Peyer's patch (tissue), 4 donors: ENCODE data around the gene FBN1. TPM values are rescaled to one million over a fixed set of nuclear protein-coding genes. Genes with fewer than 3 reads are reported as not detected.

Experiments used
- DNase-seq, 3 donors: peaks; one replicate each; pipeline ENCODE4 v3.0.0-alpha.2; 2017 to 2019
- H3K27ac ChIP-seq, 4 donors: fragments of 200-600 bp; sonication (generic); one replicate each; pipeline ENCODE4 v1.5.1; 2016 to 2019
- H3K27me3 ChIP-seq, 2 donors: fragments of 200-600 bp; sonication (generic); one replicate each; pipeline ENCODE4 v1.5.1; 2019
- H3K36me3 ChIP-seq, 3 donors: fragments of 200-600 bp; sonication (generic); one replicate each; pipeline ENCODE4 v1.5.1; 2016 to 2019
- H3K4me1 ChIP-seq, 4 donors: fragments of 200-600 bp; sonication (generic); one replicate each; pipeline ENCODE4 v1.5.1; 2016 to 2019
- H3K4me3 ChIP-seq, 4 donors: fragments of 200-600 bp; sonication (generic); 1 replicate in 3 of 4; 2 replicates in 1 of 4; pipeline ENCODE4 v1.5.1; 2016 to 2019; ENCODE audit warnings: mild to moderate bottlenecking in 1 of 4
- H3K9me3 ChIP-seq, 4 donors: fragments of 200-600 bp; sonication (generic); one replicate each; pipeline ENCODE4 v1.5.1; 2016 to 2019; ENCODE audit warnings: mild to moderate bottlenecking in 1 of 4
- CTCF ChIP-seq, 6 experiments: fragments of 450-650 bp in 4 of 6; fragments of 200-600 bp in 2 of 6; sonication (generic) in 1 of 6; IDR thresholded peaks; one replicate each; pipeline ENCODE4 v1.5.1; 2017 to 2019; ENCODE audit warnings: antibody characterized with exemption in 6 of 6, mild to moderate bottlenecking in 3 of 6, moderate library complexity in 1 of 6
- POLR2A ChIP-seq, 2 donors: fragments of 450-650 bp; IDR thresholded peaks; one replicate each; pipeline ENCODE4 v1.5.1; 2017; ENCODE audit warnings: antibody characterized with exemption in 2 of 2, mild to moderate bottlenecking in 2 of 2, moderate library complexity in 2 of 2
- total RNA-seq, 4 donors: library from RNA; depleted of rRNA; stranded (reverse); fragments of >200 nt; gene quantifications; one replicate each; pipeline ENCODE4 v1.1.0, GENCODE V29; 2016

The FBN1 gene
- total RNA-seq, 4 donors from 2014 or later, result 21.4 to 257 (median 60.9) TPM

DNA sequence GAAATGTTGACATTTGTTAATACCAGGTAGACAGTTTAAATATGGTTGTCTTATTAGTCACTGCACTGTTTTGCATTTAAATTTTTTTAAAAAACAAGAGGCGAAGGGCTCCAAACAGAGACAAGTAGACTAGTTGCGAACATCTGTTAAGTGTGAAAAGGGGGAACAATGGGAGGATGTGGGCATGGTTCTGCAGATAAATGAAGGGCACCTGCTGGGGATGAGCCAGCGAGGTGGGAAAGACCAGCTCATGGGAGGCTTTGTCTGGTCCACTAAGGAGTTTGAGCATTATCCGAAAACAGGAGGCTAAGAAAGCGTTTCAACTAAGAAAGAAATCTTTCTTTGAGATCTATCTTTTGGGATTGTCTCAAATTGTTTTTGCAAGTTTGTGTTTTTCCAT is 72.7 kb downstream of the FBN1 start:
- H3K4me3 ChIP-seq, result no peak overlapping the region
- no peaks in the 10 kb centered on the region for H3K36me3 ChIP-seq
- H3K27me3 ChIP-seq, result no peaks in the 10 kb centered on the region
- no peaks in the 10 kb centered on the region for H3K9me3 ChIP-seq
- no peak for DNase-seq
- TF ChIP-seq CTCF (IDR thresholded peaks at IDR 0.05), result no peak
- no peak for TF ChIP-seq POLR2A (IDR thresholded peaks at IDR 0.05)
- H3K4me1 ChIP-seq, result no peaks in the 10 kb centered on the region
- no peak overlapping the region for H3K27ac ChIP-seq

- Histone ChIP-seq H3K36me3 (no peaks in the 10 kb centered on the region), H3K4me1 (no peaks in the 10 kb centered on the region), H3K27me3 (no peaks in the 10 kb centered on the region), H3K9me3 (no peaks in the 10 kb centered on the region), H3K27ac (no peak overlapping the region), H3K4me3 (no peak overlapping the region)
- TF ChIP-seq CTCF (IDR thresholded peaks at IDR 0.05), result no peak
- TF ChIP-seq POLR2A (IDR thresholded peaks at IDR 0.05), result no peak
- DNase-seq, result no peak
Observed at GRCh38 chr15:48571510-48571909, 74.0 kb downstream of the FBN1 start.

GRCh38 chr15:48570822-48571221 is 74.7 kb downstream of the FBN1 start:
- Histone ChIP-seq H3K27me3 (no peaks in the 10 kb centered on the region), H3K36me3 (no peaks in the 10 kb centered on the region), H3K9me3 (no peaks in the 10 kb centered on the region), H3K4me1 (no peaks in the 10 kb centered on the region), H3K27ac (no peak overlapping the region), H3K4me3 (no peak overlapping the region)
- no peak for DNase-seq
- TF ChIP-seq CTCF (IDR thresholded peaks at IDR 0.05) (no peak), POLR2A (IDR thresholded peaks at IDR 0.05) (no peak)

GRCh38 chr15:48569591-48570302 is 75.8 kb downstream of the FBN1 start:
- H3K4me3 ChIP-seq, result no peak overlapping the region
- DNase-seq, result no peak
- TF ChIP-seq POLR2A (IDR thresholded peaks at IDR 0.05), result no peak
- TF ChIP-seq CTCF (IDR thresholded peaks at IDR 0.05), result no peak
- no peak overlapping the region for H3K27ac ChIP-seq
- no peaks in the 10 kb centered on the region for H3K27me3 ChIP-seq
- no peaks in the 10 kb centered on the region for H3K4me1 ChIP-seq
- H3K9me3 ChIP-seq, result no peaks in the 10 kb centered on the region
- no peaks in the 10 kb centered on the region for H3K36me3 ChIP-seq

DNA sequence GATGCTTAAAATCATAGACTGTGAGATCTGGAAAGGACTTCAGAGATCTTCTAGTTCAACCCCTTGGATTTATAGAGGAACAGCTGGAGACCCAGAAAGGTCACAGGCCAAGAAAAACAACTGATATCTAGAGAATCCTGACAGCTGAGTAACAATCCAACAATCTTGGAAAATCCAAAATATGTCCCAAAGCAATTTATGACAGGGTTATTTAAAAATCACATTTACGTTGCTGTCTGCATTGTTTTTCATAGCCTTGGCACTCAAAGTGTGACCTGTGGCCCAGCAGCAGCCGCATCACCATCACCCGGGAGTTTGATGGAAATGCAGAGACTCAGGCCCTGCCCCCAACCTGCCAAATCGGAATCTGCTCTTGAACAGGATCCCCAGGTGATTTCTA is 78.8 kb downstream of the FBN1 start:
- no peaks in the 10 kb centered on the region for H3K27me3 ChIP-seq
- TF ChIP-seq CTCF (IDR thresholded peaks at IDR 0.05), result no peak
- TF ChIP-seq POLR2A (IDR thresholded peaks at IDR 0.05), result no peak

More for the DNA sequence above, 78.8 kb downstream of the FBN1 start:
- Histone ChIP-seq H3K36me3 (no peaks in the 10 kb centered on the region), H3K9me3 (no peaks in the 10 kb centered on the region), H3K4me3 (no peak overlapping the region), H3K27ac (no peak overlapping the region), H3K4me1 (no peaks in the 10 kb centered on the region)
- no peak for DNase-seq
